MM.1S (cell line): ENCODE data around the gene DSE.
A peak's percentile ranks its signal among the peaks of the same experiment; 100 is the strongest.

Experiments used
- DNase-seq: peaks from one replicate; pipeline ENCODE4 v3.0.0-alpha.2; 2015
- H2AFZ ChIP-seq: fragments of 300-600 bp; sonication (generic); 2 replicates; pipeline ENCODE4 v1.6.0; 2016; ENCODE audit warnings: antibody characterized with exemption, low read length
- H3F3A ChIP-seq: fragments of 300-600 bp; sonication (generic); 2 replicates; pipeline ENCODE4 v1.6.1; 2016; ENCODE audit warnings: mild to moderate bottlenecking, antibody characterized with exemption, low read length, moderate library complexity, mixed read lengths; ENCODE audit not compliant: insufficient read depth
- H3K27ac ChIP-seq: fragments of 300-600 bp; sonication (generic); 2 replicates; pipeline ENCODE4 v1.5.1; 2016; ENCODE audit warnings: mild to moderate bottlenecking, low read length
- H3K27me3 ChIP-seq: fragments of 300-600 bp; sonication (generic); replicated peaks from 2 replicates; pipeline ENCODE4 v1.6.0; 2016; ENCODE audit warnings: low read length; ENCODE audit not compliant: insufficient read depth
- H3K36me3 ChIP-seq: fragments of 300-600 bp; sonication (generic); replicated peaks from 2 replicates; pipeline ENCODE4 v1.6.1; 2016; ENCODE audit warnings: mild to moderate bottlenecking, low read length, mixed read lengths; ENCODE audit not compliant: insufficient read depth
- H3K4me1 ChIP-seq: fragments of 300-600 bp; sonication (generic); 2 replicates; pipeline ENCODE4 v1.6.1; 2016; ENCODE audit warnings: low read length, mixed read lengths
- H3K4me2 ChIP-seq: fragments of 300-600 bp; sonication (generic); 2 replicates; pipeline ENCODE4 v1.6.0; 2016; ENCODE audit warnings: low read depth, low read length
- H3K4me3 ChIP-seq: fragments of 300-600 bp; sonication (generic); 2 replicates; pipeline ENCODE4 v1.5.1; 2016; ENCODE audit warnings: low read length, mixed read lengths
- H3K79me2 ChIP-seq: fragments of 300-600 bp; sonication (generic); 2 replicates; pipeline ENCODE4 v1.6.1; 2016; ENCODE audit warnings: mixed run types, low read length, mixed read lengths
- H3K9ac ChIP-seq: fragments of 300-600 bp; sonication (generic); 2 replicates; pipeline ENCODE4 v1.6.1; 2016; ENCODE audit warnings: low read length, mixed read lengths
- H3K9me2 ChIP-seq: fragments of 300-600 bp; sonication (generic); replicated peaks from 2 replicates; pipeline ENCODE4 v1.6.1; 2016; ENCODE audit warnings: mild to moderate bottlenecking, low read length, mixed read lengths; ENCODE audit not compliant: insufficient read depth
- H3K9me3 ChIP-seq: fragments of 300-600 bp; sonication (generic); replicated peaks from 2 replicates; pipeline ENCODE4 v1.6.1; 2016; ENCODE audit warnings: mild to moderate bottlenecking, low read length, mixed read lengths; ENCODE audit not compliant: insufficient read depth
- H4K20me1 ChIP-seq: fragments of 300-600 bp; sonication (generic); 2 replicates; pipeline ENCODE4 v1.6.1; 2016; ENCODE audit warnings: mild to moderate bottlenecking, low read length, moderate library complexity, mixed read lengths; ENCODE audit not compliant: insufficient read depth
- EZH2 ChIP-seq: fragments of 300-600 bp; sonication (generic); optimal IDR thresholded peaks from 2 replicates; pipeline ENCODE3; 2017; ENCODE audit warnings: low read depth, mild to moderate bottlenecking, antibody characterized with exemption, low read length, mixed read lengths
- EZH2phosphoT487 ChIP-seq: fragments of 300-600 bp; sonication (generic); IDR thresholded peaks from 2 replicates; pipeline ENCODE4 v1.6.1; 2018; ENCODE audit warnings: antibody characterized with exemption, low read length
- TF ChIP-seq, protein P1 (sequence below): fragments of 300-600 bp; sonication (generic); IDR thresholded peaks from 2 replicates; pipeline ENCODE4 v1.5.1; 2016; ENCODE audit warnings: antibody characterized with exemption, low read length, mixed read lengths

The DSE gene

DNA sequence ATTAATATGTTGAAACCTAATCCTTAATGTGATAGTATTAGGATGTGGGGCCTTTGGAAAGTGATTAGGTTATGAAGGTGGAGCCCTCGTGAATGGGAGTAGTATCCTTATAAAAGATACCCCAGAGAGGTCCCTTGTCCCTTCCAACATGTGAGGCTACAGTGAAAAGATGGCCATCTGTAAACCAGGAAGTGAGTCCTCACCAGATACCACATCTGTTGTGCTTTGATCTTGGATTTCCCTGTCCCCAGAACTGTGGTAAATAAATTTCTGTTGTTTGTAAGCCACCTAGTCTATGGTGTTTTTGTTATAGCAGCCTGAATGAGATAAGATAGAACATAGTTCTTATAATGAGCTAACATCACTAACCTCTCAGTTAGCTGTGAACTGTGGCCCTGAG is 73.8 kb downstream of the DSE start:
- H3K36me3 ChIP-seq: no peaks in the 10 kb centered on the region
- TF ChIP-seq, protein P1, sequence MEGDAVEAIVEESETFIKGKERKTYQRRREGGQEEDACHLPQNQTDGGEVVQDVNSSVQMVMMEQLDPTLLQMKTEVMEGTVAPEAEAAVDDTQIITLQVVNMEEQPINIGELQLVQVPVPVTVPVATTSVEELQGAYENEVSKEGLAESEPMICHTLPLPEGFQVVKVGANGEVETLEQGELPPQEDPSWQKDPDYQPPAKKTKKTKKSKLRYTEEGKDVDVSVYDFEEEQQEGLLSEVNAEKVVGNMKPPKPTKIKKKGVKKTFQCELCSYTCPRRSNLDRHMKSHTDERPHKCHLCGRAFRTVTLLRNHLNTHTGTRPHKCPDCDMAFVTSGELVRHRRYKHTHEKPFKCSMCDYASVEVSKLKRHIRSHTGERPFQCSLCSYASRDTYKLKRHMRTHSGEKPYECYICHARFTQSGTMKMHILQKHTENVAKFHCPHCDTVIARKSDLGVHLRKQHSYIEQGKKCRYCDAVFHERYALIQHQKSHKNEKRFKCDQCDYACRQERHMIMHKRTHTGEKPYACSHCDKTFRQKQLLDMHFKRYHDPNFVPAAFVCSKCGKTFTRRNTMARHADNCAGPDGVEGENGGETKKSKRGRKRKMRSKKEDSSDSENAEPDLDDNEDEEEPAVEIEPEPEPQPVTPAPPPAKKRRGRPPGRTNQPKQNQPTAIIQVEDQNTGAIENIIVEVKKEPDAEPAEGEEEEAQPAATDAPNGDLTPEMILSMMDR: no peak
- no peak for TF ChIP-seq EZH2phosphoT487
- no peak for TF ChIP-seq EZH2
- H3K79me2 ChIP-seq: no peaks in the 10 kb centered on the region
- H3K4me2 ChIP-seq: peak overlapping the region; percentile 14; the same call in 1 of the 2 replicates
- no peaks in the 10 kb centered on the region for H4K20me1 ChIP-seq
- DNase-seq: no peak
- H3K4me3 ChIP-seq: no peak overlapping the region
- peak overlapping the region; percentile 37; the same call in 1 of the 2 replicates for H3K27ac ChIP-seq
- no peak overlapping the region for H3K9ac ChIP-seq
- no peaks in the 10 kb centered on the region for H3K9me2 ChIP-seq
- no peaks in the 10 kb centered on the region for H3K27me3 ChIP-seq
- no peaks in the 10 kb centered on the region for H3K9me3 ChIP-seq
- H3K4me1 ChIP-seq: peaks cover 36% of the 10 kb centered on the region
- peaks cover 21% of the 10 kb centered on the region; the same call in 1 of the 2 replicates for H3F3A ChIP-seq
- no peak overlapping the region for H2AFZ ChIP-seq

DNA sequence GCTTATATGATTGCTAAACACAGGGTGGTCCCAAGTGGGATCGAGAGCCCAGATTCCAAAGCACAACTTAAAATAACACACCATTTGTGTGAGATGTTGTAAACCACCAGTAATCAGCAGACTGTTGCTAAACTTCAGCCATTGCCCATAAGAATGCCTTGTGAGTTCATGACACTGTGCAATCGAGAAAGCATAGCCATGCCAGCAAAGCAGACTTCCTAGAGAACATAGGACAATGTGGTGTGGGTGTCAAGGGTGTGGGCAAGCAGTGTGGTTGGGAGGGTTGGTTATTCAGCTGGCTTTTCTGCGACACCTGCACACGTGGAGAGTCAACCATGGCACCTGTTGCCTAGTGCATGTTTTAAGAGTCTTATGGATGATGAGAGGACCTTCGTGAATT is 74.4 kb downstream of the DSE start:
- Histone ChIP-seq H2AFZ (no peak overlapping the region), H3F3A (peaks cover 21% of the 10 kb centered on the region; the same call in 1 of the 2 replicates), H3K79me2 (no peaks in the 10 kb centered on the region), H3K36me3 (no peaks in the 10 kb centered on the region), H3K4me3 (no peak overlapping the region), H3K4me2 (peak overlapping the region; percentile 14; the same call in 1 of the 2 replicates), H3K27me3 (no peaks in the 10 kb centered on the region), H3K27ac (peak overlapping the region; percentile 37; the same call in 1 of the 2 replicates), H4K20me1 (no peaks in the 10 kb centered on the region), H3K9ac (no peak overlapping the region), H3K9me3 (no peaks in the 10 kb centered on the region), H3K4me1 (peaks cover 37% of the 10 kb centered on the region), H3K9me2 (no peaks in the 10 kb centered on the region)
- DNase-seq: peak; percentile 72
- TF ChIP-seq, protein P1: no peak
- TF ChIP-seq EZH2phosphoT487 (no peak), EZH2 (no peak)

DNA sequence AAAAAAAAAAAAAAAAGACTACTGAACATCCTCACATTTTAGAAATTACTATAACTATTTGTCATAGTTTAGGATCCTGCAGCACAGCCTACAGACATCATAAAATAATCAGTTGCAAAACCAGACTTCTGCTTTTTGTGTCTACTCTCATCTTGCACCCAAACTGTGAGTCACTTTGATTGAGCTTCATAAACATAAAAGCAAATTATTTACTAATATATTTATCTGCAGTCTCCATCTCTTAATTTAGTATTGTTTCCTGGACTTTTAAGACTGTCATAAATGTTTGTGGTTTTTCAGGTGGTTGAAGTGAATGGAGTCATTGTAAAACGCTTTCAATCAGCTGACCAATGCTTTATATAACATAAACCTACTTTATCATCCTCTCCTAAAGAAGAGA is 75.7 kb downstream of the DSE start:
- Histone ChIP-seq H3K27ac (peak overlapping the region; percentile 30; the same call in 1 of the 2 replicates), H2AFZ (no peak overlapping the region), H3K4me3 (no peak overlapping the region), H3K9ac (no peak overlapping the region), H3K27me3 (no peaks in the 10 kb centered on the region), H3K9me2 (no peaks in the 10 kb centered on the region), H3K79me2 (no peaks in the 10 kb centered on the region), H3K9me3 (no peaks in the 10 kb centered on the region), H3K4me2 (peak overlapping the region; percentile 38; the same call in 1 of the 2 replicates), H3F3A (peaks cover 21% of the 10 kb centered on the region; the same call in 1 of the 2 replicates), H4K20me1 (no peaks in the 10 kb centered on the region), H3K36me3 (no peaks in the 10 kb centered on the region), H3K4me1 (peaks cover 48% of the 10 kb centered on the region)
- TF ChIP-seq EZH2phosphoT487: no peak
- TF ChIP-seq EZH2: no peak
- TF ChIP-seq, protein P1: no peak
- DNase-seq: peak; percentile 27
